GM18498 (cell line): ENCODE results near the gene HPX.

Experiments
- ATAC-seq: cut with Tn5 transposase; IDR thresholded peaks from one replicate; pipeline ENCODE4 v1.9.1; 2021; ENCODE audit warnings: mild to moderate bottlenecking, moderate library complexity; ENCODE audit not compliant: unreplicated experiment

The HPX gene

DNA sequence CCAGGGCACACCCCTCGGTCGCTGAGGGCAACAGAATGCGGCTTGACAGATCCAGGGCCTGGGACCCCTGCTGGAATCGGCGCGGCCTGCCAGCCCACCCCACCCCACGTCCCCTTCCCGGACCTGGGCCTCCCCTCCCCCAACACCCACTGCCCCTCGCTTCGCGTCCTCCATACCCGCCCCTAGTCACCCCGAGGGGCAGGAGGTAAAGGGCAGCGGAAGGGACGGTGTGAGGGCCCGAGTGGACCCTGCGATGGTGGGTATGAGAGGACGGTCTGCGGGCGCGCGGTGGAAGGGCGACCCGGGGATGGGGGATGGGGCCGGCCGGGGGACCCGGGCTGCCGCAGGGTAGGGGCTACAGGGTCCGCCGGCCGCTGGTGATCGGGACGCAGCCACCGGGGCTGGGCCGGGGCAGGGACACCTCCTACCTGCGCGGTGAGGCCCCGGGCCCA is 22.2 kb downstream of the HPX start:
- no peak for ATAC-seq

DNA sequence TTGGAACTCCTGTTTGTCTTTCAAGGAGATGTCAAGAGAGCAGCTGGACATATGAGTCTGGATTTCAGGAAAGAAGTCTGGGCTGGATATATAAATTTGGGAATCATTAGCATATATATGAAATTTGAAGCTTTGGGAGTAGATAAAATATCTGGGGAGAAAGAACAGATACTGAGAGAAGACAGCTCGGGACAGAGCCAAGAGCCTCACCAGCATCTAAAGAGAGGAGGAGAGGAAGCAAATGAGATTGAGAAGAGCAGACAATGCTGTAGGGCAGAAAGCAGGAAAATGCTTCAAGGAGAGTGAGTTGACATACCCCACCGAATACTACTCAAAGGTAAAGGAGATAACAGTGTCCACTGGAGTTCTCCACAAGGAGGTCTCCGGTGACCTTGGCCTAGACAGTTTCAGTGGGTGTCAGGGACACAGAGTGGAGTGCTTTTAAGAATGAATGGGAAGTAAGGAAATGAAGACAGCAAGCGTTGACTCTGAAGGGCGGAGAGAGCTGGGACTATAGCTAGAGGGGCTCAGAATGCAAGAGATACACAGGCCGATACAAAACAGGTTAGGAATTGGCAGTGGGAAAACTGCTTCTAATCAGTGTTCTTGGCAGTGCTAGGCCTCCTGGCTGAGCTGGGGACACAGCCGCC is 22.8 kb downstream of the HPX start:
- no peak for ATAC-seq

DNA sequence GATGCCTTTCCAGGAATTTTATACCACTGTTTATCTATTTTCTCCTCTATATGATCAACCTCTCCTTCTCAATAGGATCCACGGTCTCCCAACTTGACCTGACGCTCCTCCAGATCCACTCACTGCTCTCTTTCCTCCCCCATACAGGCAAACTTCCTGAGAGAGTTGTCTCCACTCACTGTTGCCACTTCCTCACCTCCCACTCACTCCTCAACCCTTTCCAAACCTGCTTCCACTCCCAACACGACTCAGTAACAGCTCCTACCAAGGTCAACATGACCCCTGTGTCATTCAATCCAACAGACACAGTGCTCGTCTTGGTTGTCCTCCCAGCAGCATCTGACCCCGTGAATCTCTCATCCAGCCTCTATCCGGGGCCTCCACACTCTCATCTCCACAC is 25.0 kb downstream of the HPX start:
- no peak for ATAC-seq

DNA sequence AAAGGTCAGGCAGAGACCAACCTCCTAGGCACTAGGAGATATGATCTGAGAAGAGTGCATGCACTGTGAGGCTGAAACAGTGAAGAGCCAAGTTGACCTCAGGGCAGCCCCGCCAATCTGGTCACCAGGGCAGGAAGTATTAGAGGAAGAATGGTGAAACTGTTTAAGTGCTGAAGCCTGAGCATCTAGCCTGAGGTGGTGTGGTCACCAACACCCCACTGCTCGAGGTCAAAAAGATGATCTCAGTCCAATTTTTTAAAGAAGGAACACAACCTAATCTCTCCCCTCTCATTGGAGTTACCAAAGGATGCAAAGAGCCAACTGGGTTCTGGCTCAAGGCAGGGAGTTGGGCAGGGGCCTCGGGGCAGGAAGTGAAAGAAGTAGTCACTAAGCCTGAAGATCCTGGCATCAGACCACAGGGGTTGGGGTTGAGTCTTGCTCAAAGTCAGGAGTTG is 25.9 kb downstream of the HPX start:
- ATAC-seq: peak; percentile 44

DNA sequence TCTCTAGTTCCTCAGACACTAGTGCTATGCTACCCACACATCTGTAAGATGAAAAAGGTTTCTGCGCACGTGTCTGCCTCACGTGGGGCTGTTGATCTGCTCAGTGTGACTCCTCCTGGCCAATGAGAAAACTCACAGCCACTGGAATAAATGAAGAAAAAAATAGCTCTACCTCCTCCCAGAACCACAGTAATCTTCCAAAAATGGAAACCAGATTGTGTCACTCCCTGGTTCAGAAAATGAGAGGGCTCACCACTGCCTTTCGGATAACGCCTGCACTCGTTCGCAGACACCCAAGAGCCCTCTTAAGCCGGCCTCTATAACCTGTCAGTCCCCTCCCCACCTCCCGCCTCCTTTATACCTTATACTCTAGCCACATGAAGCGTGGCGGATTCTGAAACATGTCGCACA is 27.0 kb downstream of the HPX start:
- ATAC-seq: no peak

DNA sequence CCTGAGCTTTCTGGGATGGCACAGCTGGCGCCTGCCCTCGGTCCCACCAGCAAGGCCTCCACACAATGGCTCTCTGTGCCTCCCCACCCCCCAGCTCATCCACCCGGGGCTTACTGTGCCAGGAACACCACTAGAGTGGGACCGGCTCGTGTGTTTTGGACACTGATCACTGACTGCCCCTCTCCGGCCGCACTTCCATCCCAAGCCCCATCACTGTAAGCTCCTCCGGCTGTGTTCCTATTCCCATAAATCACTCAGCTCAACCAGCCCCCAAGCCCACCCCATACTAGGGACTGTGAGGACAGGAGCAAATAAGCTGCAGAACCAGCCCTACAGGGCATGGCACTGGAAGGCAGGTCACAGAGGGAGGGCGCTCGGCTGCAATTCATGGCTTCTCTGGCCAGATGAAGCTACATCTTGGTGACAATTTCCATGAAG is 29.2 kb downstream of the HPX start:
- no peak for ATAC-seq

DNA sequence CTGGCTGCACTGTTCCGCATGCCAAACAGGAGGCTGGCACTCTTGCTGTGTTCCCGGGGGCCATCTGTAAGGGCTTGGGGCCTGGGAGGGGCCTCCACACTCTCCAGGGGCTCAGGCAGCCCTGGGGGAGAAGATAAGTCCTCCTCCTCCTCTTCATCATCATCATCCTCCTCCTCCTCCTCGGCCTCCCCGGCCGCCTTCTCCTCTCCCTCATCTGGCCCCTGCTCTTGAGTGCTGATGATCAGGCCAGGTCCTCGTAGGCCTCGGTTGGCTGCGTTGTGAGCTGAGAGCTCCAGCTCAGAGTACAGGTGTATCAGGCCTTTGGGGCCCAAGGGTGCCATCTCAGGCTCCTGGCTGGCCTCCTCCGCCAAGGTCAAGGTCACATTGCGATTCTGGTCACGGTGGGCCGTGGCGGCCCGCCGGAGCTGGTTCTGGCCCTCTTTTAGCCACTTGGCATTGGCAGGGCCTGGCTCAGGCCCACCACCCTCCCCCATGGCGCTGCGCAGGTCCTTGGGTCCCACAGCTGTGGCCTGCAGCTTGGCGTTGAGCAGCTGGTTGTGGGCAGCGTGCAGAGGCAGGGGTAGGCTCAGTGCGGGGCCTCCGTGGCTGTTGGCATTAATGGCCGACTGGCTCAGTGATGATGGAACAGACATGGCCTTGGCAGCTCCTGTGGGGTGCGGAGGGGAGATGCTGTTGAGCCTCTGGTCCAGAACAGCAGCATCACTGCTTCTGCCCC is 29.9 kb downstream of the HPX start:
- no peak for ATAC-seq

DNA sequence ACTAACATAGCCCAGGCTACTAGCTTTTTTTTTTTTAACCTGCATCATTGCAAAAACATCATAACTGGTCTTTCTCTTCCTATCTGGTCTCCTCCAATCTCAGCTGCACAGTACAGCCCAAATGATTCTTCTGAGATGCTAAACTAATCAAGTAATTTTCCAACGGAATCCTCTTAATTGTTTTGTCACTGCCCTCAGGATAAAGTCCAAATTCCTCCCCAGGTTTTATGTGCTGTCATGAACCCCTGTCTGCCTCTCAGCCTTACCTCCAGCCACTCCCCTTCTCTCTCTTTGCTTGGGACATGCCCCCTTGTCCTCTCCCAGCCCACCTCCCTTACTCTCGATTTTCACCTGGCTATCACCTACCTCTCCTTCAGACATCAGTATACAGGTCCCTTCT is 34.4 kb downstream of the HPX start:
- no peak for ATAC-seq

DNA sequence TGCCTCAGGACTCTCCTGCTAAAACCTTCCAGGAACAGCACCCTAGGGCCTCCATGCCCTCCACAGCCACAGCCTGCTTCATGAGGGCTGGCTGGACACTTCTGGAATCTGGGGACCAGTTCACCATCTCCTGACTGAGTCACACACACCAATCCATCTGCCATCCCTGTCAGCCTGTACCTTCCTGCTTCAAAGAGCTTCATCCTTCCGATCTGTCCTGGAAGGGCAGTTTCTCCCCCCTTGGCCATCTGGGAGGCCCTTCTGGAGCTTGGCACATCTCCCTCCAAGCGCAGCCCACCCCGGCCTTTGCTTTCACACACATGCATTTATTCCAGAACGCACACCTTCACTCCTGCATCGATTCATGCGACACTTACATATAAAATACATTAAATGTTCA is 34.9 kb downstream of the HPX start:
- no peak for ATAC-seq

DNA sequence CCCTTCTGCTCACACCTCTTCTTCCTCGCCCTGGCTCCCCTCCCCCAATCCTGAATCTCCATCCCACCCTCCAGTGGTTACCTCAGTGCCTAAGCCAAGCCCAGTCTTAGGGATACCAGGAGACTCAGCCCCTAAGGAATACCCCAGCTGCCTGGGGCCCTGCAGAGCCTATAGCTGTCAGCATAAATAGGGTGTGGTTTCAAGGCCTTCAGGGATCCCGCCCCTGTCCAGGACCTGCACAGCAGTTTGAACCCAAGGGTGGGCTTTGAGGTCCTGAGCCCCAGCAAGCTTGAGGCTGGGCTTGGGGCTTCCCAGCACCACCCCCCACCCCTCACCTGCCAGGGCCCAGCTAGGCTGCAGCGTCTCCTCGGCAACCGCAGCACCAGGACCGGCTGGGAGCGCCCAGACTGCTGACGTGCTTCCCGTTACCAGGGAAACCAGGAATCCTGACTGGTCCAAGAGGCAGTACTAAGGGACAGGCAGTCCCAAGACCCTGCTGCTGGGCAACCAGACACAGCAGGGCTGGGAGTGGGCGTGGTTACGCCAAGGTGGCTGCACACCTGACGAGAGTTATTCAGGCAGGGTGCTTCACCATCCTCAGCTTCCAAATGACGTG is 35.6 kb downstream of the HPX start:
- ATAC-seq: no peak

DNA sequence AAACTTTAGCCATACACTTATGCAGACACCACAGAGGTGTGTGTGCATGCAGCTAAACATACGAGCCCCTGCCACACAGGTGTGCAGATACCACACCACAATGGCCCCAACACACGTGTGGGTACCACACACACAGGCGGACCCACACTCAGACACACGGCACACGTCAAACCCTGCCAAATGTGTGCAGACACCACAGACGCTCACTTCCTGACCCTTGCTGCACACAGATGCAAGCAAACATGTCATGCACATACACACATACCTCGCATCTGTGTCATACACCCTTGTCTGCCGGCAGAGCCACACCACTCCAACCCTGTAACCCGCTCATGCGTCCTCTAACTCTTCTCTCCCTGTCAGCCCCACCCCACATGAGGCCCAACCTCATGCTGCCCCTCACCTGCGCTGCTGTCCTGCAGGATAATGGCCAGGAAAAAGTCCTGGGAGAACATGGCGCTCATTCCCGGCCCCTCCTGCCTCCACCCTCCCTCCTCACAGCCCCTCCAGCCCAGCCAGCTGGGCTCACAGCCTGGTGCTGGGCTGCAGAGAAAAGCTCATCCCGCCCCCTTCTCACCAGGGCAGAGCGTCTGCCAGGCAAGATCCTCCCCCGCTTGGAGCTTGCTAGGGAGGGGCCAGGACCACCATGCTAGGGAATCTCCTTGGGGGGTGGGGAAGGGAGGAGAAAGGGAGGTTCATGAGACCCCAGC is 36.3 kb downstream of the HPX start:
- no peak for ATAC-seq

DNA sequence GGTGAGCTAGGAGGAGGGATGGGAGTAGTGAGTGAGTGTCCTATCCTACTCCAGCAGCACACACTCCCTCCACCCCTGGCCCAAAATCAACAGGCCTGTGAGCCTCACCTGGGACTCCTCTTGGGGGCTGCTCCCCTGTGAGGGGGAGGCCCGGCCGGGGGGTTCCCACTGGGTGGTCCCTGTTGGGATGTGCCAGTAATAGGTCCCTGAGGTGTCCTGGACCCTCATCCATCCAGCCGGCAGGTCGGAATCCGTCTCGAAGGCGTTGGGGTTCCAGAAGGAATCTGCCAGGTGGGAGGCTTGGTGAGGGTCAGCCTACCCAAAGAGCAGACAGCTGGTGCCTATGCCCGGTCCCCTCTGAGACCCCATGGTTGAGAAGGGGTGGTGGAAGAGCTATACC is 37.2 kb downstream of the HPX start:
- ATAC-seq: no peak

DNA sequence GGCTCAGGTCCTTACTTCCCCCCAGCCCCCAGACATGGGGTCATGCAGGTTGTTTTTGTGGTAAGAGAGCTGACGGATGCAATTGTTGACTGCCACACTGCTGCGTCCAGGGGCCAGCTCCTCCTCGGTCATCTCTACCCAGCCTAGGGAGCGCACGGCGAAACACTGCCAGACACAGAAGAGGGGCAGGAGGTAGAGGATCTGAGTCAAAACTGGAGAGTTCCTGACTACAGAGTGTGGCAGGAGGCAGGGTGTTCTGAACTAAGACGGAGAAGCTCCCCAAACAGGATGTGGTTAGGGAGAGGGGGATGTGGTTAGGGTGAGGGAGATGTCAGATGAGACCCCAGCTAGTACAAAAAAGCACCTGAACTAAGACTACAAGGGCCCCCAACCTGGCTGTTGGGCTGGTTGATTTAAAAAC is 38.2 kb downstream of the HPX start:
- peak; percentile 87 for ATAC-seq

DNA sequence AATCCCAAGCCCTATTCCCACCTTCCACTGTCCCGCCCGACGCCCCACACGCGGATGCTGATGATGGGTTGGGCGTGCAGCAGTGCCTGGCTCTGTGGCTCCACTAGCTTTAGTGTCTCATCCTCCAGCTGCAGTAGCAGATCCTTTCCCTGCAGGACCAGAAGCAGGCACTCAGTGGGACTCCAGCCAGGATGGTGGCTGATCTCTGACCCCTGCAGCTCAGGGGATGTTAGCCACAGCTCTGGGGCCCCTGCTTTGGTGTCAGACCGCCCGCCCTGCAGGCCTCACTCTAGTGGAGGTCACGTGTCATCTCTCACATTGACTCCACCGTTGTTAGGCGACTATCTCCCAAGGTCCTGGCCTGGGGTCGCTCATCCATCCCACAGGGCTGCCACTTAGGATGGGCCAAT is 38.7 kb downstream of the HPX start:
- ATAC-seq: peak; percentile 46

DNA sequence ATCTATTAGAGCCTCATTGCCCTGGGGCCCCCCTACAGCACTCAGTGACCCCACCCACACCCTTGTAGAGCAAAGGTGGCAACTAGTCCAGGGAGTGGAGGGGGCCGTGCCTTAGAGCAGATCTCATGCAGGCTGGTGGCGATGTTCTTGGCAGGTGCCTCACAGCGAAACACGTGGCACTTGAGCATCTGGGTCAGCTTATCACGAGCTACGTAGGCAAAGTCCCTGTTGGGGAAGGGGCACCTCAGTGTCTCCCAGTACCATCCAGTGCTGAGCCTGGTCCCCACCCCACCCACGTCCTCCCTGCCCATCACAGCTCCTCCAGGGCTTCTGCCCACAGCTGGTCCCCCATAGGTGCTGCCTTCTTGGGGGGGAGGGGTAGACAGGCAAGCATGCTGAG is 39.3 kb downstream of the HPX start:
- no peak for ATAC-seq

DNA sequence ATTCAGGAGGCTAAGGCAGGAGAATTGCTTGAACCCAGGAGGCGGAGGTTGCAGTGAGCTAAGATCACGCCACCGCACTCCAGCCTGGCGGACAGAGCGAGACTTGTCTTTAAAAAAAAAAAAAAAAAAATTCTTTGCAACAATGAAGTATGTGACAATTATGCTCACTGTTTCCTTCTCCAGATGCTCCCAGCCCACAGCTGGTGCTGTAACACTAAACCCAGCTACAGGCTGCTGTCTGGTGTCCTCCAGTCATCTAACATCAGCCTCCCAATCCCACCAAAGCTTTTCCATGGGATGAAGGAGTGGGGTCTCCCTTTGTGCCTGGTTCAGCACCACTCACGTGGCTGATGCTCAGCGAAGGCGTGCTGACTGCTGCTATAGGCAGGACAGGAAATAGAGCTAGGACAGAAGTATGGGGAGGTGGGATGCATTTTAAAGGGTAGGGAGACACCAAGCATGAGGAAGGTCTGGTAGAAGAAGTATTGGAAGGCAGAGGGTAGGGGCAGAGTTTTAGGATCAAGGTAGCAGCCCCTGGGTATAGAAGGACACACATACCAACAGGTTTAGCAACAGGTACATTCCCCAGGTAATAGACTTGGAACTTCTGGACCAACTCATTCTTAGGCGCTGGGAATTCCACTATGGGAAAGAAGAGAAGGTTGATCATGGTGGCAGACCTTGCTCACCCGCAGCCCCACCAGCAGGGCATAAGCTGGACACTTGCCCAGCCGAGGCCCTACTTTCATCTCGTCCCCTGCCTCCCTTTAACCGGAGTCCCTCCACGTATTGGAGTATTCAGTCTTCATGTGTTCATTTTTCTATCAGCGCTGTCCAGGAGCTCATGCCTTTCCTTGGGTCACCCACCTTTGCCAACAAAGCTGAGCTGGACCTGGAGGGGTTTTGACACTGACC is 40.1 kb downstream of the HPX start:
- ATAC-seq: no peak

DNA sequence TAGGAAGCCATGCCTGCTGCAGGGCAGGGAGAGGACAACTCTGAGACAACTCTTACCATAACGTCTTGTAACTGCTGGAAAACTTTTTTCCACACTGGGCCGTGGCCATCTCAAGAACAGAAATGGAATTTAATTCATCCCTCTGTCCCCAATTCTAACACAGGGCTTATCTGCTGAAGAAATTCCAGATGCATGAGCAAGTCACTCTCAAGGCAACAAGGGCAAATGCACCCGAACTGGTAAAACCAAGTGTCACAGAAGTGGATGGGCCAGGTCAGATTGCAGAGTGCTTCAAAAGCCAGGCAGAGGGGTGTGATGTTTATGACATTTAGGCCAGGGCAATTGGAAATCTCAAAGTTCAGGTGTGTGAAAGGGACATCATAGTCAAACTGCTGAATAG is 43.2 kb downstream of the HPX start:
- no peak for ATAC-seq

DNA sequence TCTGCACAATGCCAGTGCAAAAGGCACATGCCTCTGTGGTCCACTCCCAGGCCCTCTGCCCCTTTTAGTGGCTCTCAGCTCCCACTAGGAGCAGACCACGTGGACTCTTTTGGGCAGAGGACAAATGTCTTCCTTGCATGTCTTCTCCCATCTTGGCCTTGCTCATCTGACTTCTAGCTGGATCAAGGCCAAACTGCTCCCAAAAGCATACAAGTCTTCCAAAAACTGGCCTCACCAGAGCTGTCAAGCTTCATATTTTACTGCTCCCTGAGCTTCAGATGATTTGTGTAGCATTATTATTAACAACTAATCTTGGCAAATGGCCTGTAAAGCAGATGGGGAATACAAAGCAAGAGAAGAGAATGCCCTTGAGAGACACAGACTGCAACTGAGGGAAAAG is 43.6 kb downstream of the HPX start:
- ATAC-seq: no peak

DNA sequence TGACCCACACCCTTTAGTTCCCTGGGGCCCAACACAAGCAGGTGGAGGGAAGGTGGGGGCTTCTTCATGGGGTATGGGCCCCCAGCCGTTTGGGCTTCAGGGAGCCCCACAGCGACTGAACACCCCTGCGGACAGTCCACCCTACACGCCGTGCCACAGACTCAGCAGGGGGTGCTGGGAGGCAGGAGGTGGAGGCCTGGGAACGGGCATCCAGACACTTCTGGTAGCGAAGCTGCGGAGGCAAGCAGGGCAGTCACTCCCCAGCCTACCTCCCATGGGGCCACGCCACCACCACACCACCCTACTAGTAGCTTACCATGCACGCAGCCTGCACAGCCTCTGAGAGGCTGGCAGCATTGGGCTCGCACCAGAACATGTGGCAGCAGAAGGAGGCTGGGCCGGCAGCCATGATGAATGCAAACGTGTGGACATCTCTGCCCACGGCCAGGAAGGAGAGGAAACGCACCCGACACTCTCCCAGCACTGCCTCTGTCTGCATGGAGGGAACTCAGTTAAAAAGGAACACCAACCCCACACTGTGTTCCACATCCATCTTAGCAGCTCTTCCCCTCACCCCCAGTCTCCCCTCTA is 45.2 kb downstream of the HPX start:
- no peak for ATAC-seq
